ENCODE data around the gene MIPEP. TPM values are rescaled to one million over a fixed set of nuclear protein-coding genes. Genes with fewer than 3 reads are reported as not detected.

MIPEP gene
- total RNA-seq, 2 donors from 2014 or later: 7.8 to 14.8 TPM

GRCh38 chr13:23848019-23848418 is 41.2 kb downstream of the MIPEP start:
- WGBS, 2 donors: 89 to 95% methylated on average over 2 of the region's 2 CpGs
- Histone ChIP-seq H3K4me1 (peaks cover 4% of the 10 kb centered on the region), H3K9me3 (no peaks in the 10 kb centered on the region), H3K27me3 (no peaks in the 10 kb centered on the region), H3K4me3 (no peak overlapping the region), H3K27ac (no peak overlapping the region), H3K36me3 (replicated peaks in 1 of 2; ENCODE audit: insufficient read depth in 1 of 2, low read depth in 2 of 2) (peaks cover 0 to 1% of the 10 kb centered on the region in 2 donors)
- intact Hi-C loops (cut with DNase I): no loop called here
- DNase-seq: no peak
- no peak for ATAC-seq
- TF ChIP-seq POLR2A (IDR thresholded peaks at IDR 0.05) (no peak), CTCF (IDR thresholded peaks at IDR 0.05) (no peak)

GRCh38 chr13:23847497-23847896 is 41.7 kb downstream of the MIPEP start:
- 77 to 78% methylated on average over 2 of the region's 2 CpGs for WGBS, 2 donors
- intact Hi-C loops (cut with DNase I): no loop called here
- DNase-seq: no peak

GRCh38 chr13:23845105-23845725 is 44.0 kb downstream of the MIPEP start:
- Histone ChIP-seq H3K27ac (no peak overlapping the region), H3K27me3 (no peaks in the 10 kb centered on the region), H3K4me3 (no peak overlapping the region), H3K36me3 (replicated peaks in 1 of 2; ENCODE audit: insufficient read depth in 1 of 2, low read depth in 2 of 2) (peaks cover 0 to 3% of the 10 kb centered on the region in 2 donors), H3K9me3 (no peaks in the 10 kb centered on the region), H3K4me1 (no peaks in the 10 kb centered on the region)
- 82 to 89% methylated on average over 5 of the region's 5 CpGs for WGBS, 2 donors
- ATAC-seq (no peak), DNase-seq (no peak)
- intact Hi-C loops (cut with DNase I): no loop called here
- no peak for TF ChIP-seq POLR2A (IDR thresholded peaks at IDR 0.05)
- no peak for TF ChIP-seq CTCF (IDR thresholded peaks at IDR 0.05)

More at GRCh38 chr13:23847497-23847896, 41.7 kb downstream of the MIPEP start:
- H3K9me3 ChIP-seq: no peaks in the 10 kb centered on the region
- no peaks in the 10 kb centered on the region for H3K27me3 ChIP-seq
- peaks cover 0 to 1% of the 10 kb centered on the region in 2 donors for H3K36me3 ChIP-seq (replicated peaks in 1 of 2; ENCODE audit: insufficient read depth in 1 of 2, low read depth in 2 of 2)
- TF ChIP-seq POLR2A (IDR thresholded peaks at IDR 0.05): no peak
- TF ChIP-seq CTCF (IDR thresholded peaks at IDR 0.05): no peak
- no peak for ATAC-seq
- no peak overlapping the region for H3K4me3 ChIP-seq
- H3K27ac ChIP-seq: no peak overlapping the region
- H3K4me1 ChIP-seq: peaks cover 4% of the 10 kb centered on the region

GRCh38 chr13:23844132-23844531 is 45.1 kb downstream of the MIPEP start:
- peaks cover 0 to 3% of the 10 kb centered on the region in 2 donors for H3K36me3 ChIP-seq (replicated peaks in 1 of 2; ENCODE audit: insufficient read depth in 1 of 2, low read depth in 2 of 2)
- DNase-seq (no peak), ATAC-seq (no peak)
- H3K9me3 ChIP-seq: no peaks in the 10 kb centered on the region
- H3K4me1 ChIP-seq: no peaks in the 10 kb centered on the region
- H3K27me3 ChIP-seq: no peaks in the 10 kb centered on the region
- WGBS, 2 donors: 95 to 100% methylated on average over 2 of the region's 2 CpGs
- no peak overlapping the region for H3K27ac ChIP-seq
- no peak overlapping the region for H3K4me3 ChIP-seq
- intact Hi-C loops (cut with DNase I): no loop called here
- no peak for TF ChIP-seq POLR2A (IDR thresholded peaks at IDR 0.05)
- TF ChIP-seq CTCF (IDR thresholded peaks at IDR 0.05): no peak

- no peaks in the 10 kb centered on the region for H3K4me1 ChIP-seq
- intact Hi-C loops (cut with DNase I): no loop called here
- 64 to 69% methylated on average over 1 of the region's 1 CpG for WGBS, 2 donors
- TF ChIP-seq CTCF (IDR thresholded peaks at IDR 0.05): no peak
- no peaks in the 10 kb centered on the region for H3K27me3 ChIP-seq
- DNase-seq: no peak
- peaks cover 0 to 2% of the 10 kb centered on the region in 2 donors for H3K36me3 ChIP-seq (replicated peaks in 1 of 2; ENCODE audit: insufficient read depth in 1 of 2, low read depth in 2 of 2)
- no peak overlapping the region for H3K27ac ChIP-seq
- no peaks in the 10 kb centered on the region for H3K9me3 ChIP-seq
- H3K4me3 ChIP-seq: no peak overlapping the region
- ATAC-seq: no peak
Measured at GRCh38 chr13:23843436-23843835, 45.8 kb downstream of the MIPEP start.

Measured in body of pancreas (tissue), 4 donors.